A549 (cell line): ENCODE measurements around the gene ADCY10. TPM values are rescaled to one million over a fixed set of nuclear protein-coding genes. Genes with fewer than 3 reads are reported as not detected.

ENCODE experiments used
- ATAC-seq, 2 experiments: fragments of 200-7000 bp in 1 of 2; fragments of >200 bp in 1 of 2; cut with Nextera tagmentation in 1 of 2; cut with Tn5 transposase in 1 of 2; 3 replicates each; pipeline versions ENCODE4 v1.8.0 to v1.9.1; 2018 to 2020; ENCODE audit warnings: mild to moderate bottlenecking in 1 of 2, moderate library complexity in 1 of 2
- CTCF ChIA-PET: fragments of 300-600 bp; sonication (Branson Sonifier 250); formaldehyde crosslinking; extraction: SDS; loops from one replicate; lab custom pipeline; 2021; ENCODE audit warnings: antibody characterized with exemption, inconsistent platforms; lab: Yijun Ruan, JAX
- POLR2A ChIA-PET: fragments of 350-600 bp; formaldehyde crosslinking; extraction: SDS; loops from one replicate; lab custom pipeline; 2021; ENCODE audit warnings: antibody characterized with exemption, inconsistent platforms; lab: Yijun Ruan, JAX
- DNase-seq, 2 experiments: peaks; one replicate each; pipeline versions ENCODE4 v3.0.0 to v3.0.0-alpha.2; 2011 to 2016; ENCODE audit warnings: low read depth in 1 of 2, low spot score in 1 of 2
- FAIRE-seq: peaks from 2 replicates; lab custom pipeline; 2011; peaks lifted over from hg19 to GRCh38; lab: Jason Lieb, UNC
- H3K27ac ChIP-seq, 2 experiments: fragments of >200 bp; sonication (Bioruptor Twin); formaldehyde crosslinking; 3 replicates each; pipeline ENCODE4 v1.5.1; 2016 to 2017
- H3K4me1 ChIP-seq: fragments of >200 bp; sonication (Bioruptor Twin); formaldehyde crosslinking; 3 replicates; pipeline ENCODE4 v1.6.1; 2016
- H3K4me2 ChIP-seq: fragments of >200 bp; sonication (Bioruptor Twin); formaldehyde crosslinking; 3 replicates; pipeline ENCODE4 v1.6.1; 2016
- H3K4me3 ChIP-seq: fragments of >200 bp; sonication (Bioruptor Twin); formaldehyde crosslinking; 3 replicates; pipeline ENCODE4 v1.5.1; 2016
- H3K9me3 ChIP-seq: fragments of >200 bp; sonication (Bioruptor Twin); formaldehyde crosslinking; 3 replicates; pipeline ENCODE4 v1.6.1; 2016
- ATOH8 ChIP-seq: fragments of 250-450 bp; sonication (Bioruptor Pico); IDR thresholded peaks from 2 replicates; pipeline ENCODE4 v1.5.0; 2020; ENCODE audit warnings: low read depth, mild to moderate bottlenecking, moderate library complexity
- BHLHE40 ChIP-seq: IDR thresholded peaks from 2 replicates; pipeline ENCODE4 v1.6.1; 2012; ENCODE audit warnings: low read depth, low read length, inconsistent platforms
- CBX8 ChIP-seq: fragments of 200-600 bp; sonication (generic); IDR thresholded peaks from 2 replicates; pipeline ENCODE4 v1.6.1; 2016
- CEBPB ChIP-seq, 2 experiments: fragments of >200 bp in 1 of 2; sonication (Bioruptor Twin) in 1 of 2; formaldehyde crosslinking in 1 of 2; IDR thresholded peaks; 2 replicates each; pipeline ENCODE4 v1.6.1; 2012 to 2016
- CHD2 ChIP-seq: fragments of 150-350 bp; IDR thresholded peaks from 2 replicates; pipeline ENCODE4 v1.6.1; 2014; ENCODE audit warnings: low read length; ENCODE audit not compliant: partially characterized antibody
- EHF ChIP-seq: fragments of 250-450 bp; sonication (Bioruptor Pico); IDR thresholded peaks from 2 replicates; pipeline ENCODE4 v1.5.0; 2020; ENCODE audit warnings: mild to moderate bottlenecking
- FOSB ChIP-seq: fragments of 250-450 bp; sonication (Bioruptor Pico); IDR thresholded peaks from 2 replicates; pipeline ENCODE4 v1.5.0; 2020; ENCODE audit warnings: mild to moderate bottlenecking, moderate library complexity
- FOSL2 ChIP-seq, 2 experiments: fragments of 450-650 bp in 1 of 2; fragments of >200 bp in 1 of 2; sonication (Bioruptor Twin) in 1 of 2; formaldehyde crosslinking; IDR thresholded peaks; 2 replicates each; pipeline versions ENCODE4 v1.5.0 to v1.6.1; 2016 to 2020; ENCODE audit warnings: mild to moderate bottlenecking in 1 of 2, moderate library complexity in 1 of 2
- GATA3 ChIP-seq: IDR thresholded peaks from 2 replicates; pipeline ENCODE4 v1.6.1; 2012; ENCODE audit warnings: borderline replicate concordance
- HES2 ChIP-seq: fragments of >200 bp; sonication (Bioruptor Twin); formaldehyde crosslinking; IDR thresholded peaks from 2 replicates; pipeline ENCODE4 v1.6.1; 2016
- HEYL ChIP-seq: fragments of 250-450 bp; sonication (Bioruptor Pico); IDR thresholded peaks from 2 replicates; pipeline ENCODE4 v1.8.0; 2021; ENCODE audit warnings: mild to moderate bottlenecking, moderate library complexity
- HMGXB4 ChIP-seq: fragments of 250-450 bp; sonication (Bioruptor Pico); IDR thresholded peaks from 2 replicates; pipeline ENCODE4 v1.5.0; 2021; ENCODE audit warnings: mild to moderate bottlenecking, moderate library complexity, borderline replicate concordance
- HOXB13 ChIP-seq: fragments of 250-450 bp; sonication (Bioruptor Pico); IDR thresholded peaks from 2 replicates; pipeline ENCODE4 v1.5.0; 2020; ENCODE audit warnings: low read depth, mild to moderate bottlenecking, moderate library complexity
- JUNB ChIP-seq: fragments of >200 bp; sonication (Bioruptor Twin); formaldehyde crosslinking; IDR thresholded peaks from 2 replicates; pipeline ENCODE4 v1.6.1; 2016
- KDM1A ChIP-seq: fragments of 200-600 bp; sonication (generic); IDR thresholded peaks from 2 replicates; pipeline ENCODE4 v1.6.1; 2016; ENCODE audit warnings: low read depth, mild to moderate bottlenecking
- MAFK ChIP-seq: fragments of 450-650 bp; IDR thresholded peaks from 2 replicates; pipeline ENCODE4 v1.6.1; 2014; ENCODE audit not compliant: partially characterized antibody
- POLR2AphosphoS2 ChIP-seq: conservative IDR thresholded peaks from 2 replicates; pipeline ENCODE4 v1.6.1; 2012; ENCODE audit warnings: low read length, improper control_type of control experiment, inconsistent platforms
- RAD21 ChIP-seq, 2 experiments: fragments of >200 bp in 1 of 2; sonication (Bioruptor Twin) in 1 of 2; formaldehyde crosslinking in 1 of 2; IDR thresholded peaks in 1 of 2; conservative IDR thresholded peaks in 1 of 2; 2 replicates in 1 of 2; 3 replicates in 1 of 2; pipeline ENCODE4 v1.6.1; 2012 to 2018; ENCODE audit warnings: inconsistent platforms in 1 of 2
- RCOR1 ChIP-seq: fragments of 150-350 bp; IDR thresholded peaks from 2 replicates; pipeline ENCODE4 v1.6.1; 2014; ENCODE audit warnings: antibody characterized with exemption, low read length, low read depth
- REST ChIP-seq: fragments of 200-600 bp; sonication (generic); IDR thresholded peaks from 2 replicates; pipeline ENCODE4 v1.6.1; 2016; ENCODE audit warnings: antibody characterized with exemption, mild to moderate bottlenecking, moderate library complexity
- RFX5 ChIP-seq: fragments of 450-650 bp; IDR thresholded peaks from 2 replicates; pipeline ENCODE4 v1.7.1; 2014; ENCODE audit warnings: antibody characterized with exemption, mild to moderate bottlenecking, moderate library complexity
- SMC3 ChIP-seq: fragments of >200 bp; sonication (Bioruptor Twin); formaldehyde crosslinking; IDR thresholded peaks from 3 replicates; pipeline ENCODE4 v1.6.1; 2018; ENCODE audit warnings: inconsistent platforms
- TP53 ChIP-seq: fragments of 250-450 bp; sonication (Bioruptor Pico); IDR thresholded peaks from 2 replicates; pipeline ENCODE4 v1.5.0; 2021; ENCODE audit warnings: mild to moderate bottlenecking, moderate library complexity
- ZFP36 ChIP-seq: fragments of 450-650 bp; IDR thresholded peaks from 2 replicates; pipeline ENCODE4 v1.6.1; 2014; ENCODE audit warnings: borderline replicate concordance; ENCODE audit not compliant: partially characterized antibody
- WGBS: methylation state at CpG from one replicate; pipeline ENCODE4 v1.1.6; 2017; ENCODE audit errors: missing lambda C conversion rate; 5-methylcytosine and 5-hydroxymethylcytosine counted together
- polyA plus RNA-seq, 4 experiments: library from polyadenylated mRNA; depleted of rRNA in 3 of 4; stranded (reverse); fragments of >200 nt; fragmentation: RNase III in 1 of 4; extraction: RNeasy Plus Mini Kit Qiagen cat#74134 plus additional on column Dnase treatment in 1 of 4; gene quantifications; 2 replicates in 3 of 4; 3 replicates in 1 of 4; pipeline ENCODE4 v1.2.3, GENCODE V29; 2011 to 2017

ADCY10 gene
- polyA plus RNA-seq, 2 of the 4 experiments (the other 2 are of a cell fraction): 0.03 to 0.18 TPM

GRCh38 chr1:167928457-167928852 lies 14.5 kb upstream of the ADCY10 start:
- peak overlapping the region; percentile 78 to 86 for H3K27ac ChIP-seq
- ATAC-seq (peak in 1 of 2 experiments; percentile 30; a peak in 3 of 6 replicates), DNase-seq (no peak), FAIRE-seq (no peak)
- H3K4me3 ChIP-seq: peak overlapping the region; percentile 35
- WGBS: 16% methylated on average over 2 of the region's 2 CpGs
- peak overlapping the region; percentile 79 for H3K4me2 ChIP-seq
- H3K4me1 ChIP-seq: peaks cover 53% of the 10 kb centered on the region
- CTCF ChIA-PET: interaction anchor here (0.6 to 3.4 kb wide), 4 partner anchors 11 to 325 kb away, joined by 3 to 8 read pairs (median 6); no protein-coding TSS in a partner anchor
- POLR2A ChIA-PET: interaction anchor here (0.7 to 3.1 kb wide), 5 partner anchors 8 to 215 kb away, joined by 3 to 32 read pairs (median 4); partner anchors contain the start of genes DCAF6 and MPC2
- H3K9me3 ChIP-seq: no peaks in the 10 kb centered on the region
- TF ChIP-seq ZFP36 (no peak), FOSL2 (IDR thresholded peaks at IDR 0.05) (no peak), FOSL2 (CRISPR knock-in tag; IDR thresholded peaks at IDR 0.05) (no peak), HOXB13 (CRISPR knock-in tag) (no peak), TP53 (CRISPR knock-in tag) (no peak), HEYL (no peak), RFX5 (no peak), ATOH8 (CRISPR knock-in tag) (no peak), RAD21 (conservative IDR thresholded peaks at IDR 0.05 in 1 of 2, IDR thresholded peaks at IDR 0.05 in 1 of 2) (no peak), MAFK (peak; percentile 57)

- POLR2A ChIA-PET: interaction anchor here (1.1 to 3.1 kb wide), 4 partner anchors 9 to 213 kb away, joined by 4 to 32 read pairs (median 4); partner anchors contain the start of genes DCAF6, MPC2 and MPZL1
- Histone ChIP-seq H3K4me2 (peak overlapping the region; percentile 79), H3K9me3 (no peaks in the 10 kb centered on the region), H3K4me1 (peaks cover 57% of the 10 kb centered on the region), H3K4me3 (peak overlapping the region; percentile 35; the same call in 2 of the 3 replicates), H3K27ac (peak overlapping the region; percentile 78 to 86)
- CTCF ChIA-PET: interaction anchor here (0.6 to 3.4 kb wide), 8 partner anchors 9 to 270 kb away, joined by 3 to 8 read pairs (median 3); no protein-coding TSS in a partner anchor
- WGBS: 20% methylated on average over 4 of the region's 4 CpGs
- no peak for FAIRE-seq
- ATAC-seq: peak; percentile 40 to 54; a peak in 5 of 6 replicates
- DNase-seq: peak in 1 of 2 experiments; percentile 29
- TF ChIP-seq GATA3 (peak; percentile 14; the same call in 1 of the 2 replicates), HES2 (no peak)
Observed at GRCh38 chr1:167927046-167927754, 13.3 kb upstream of the ADCY10 start.

GRCh38 chr1:167926486-167926997 lies 12.6 kb upstream of the ADCY10 start:
- POLR2A ChIA-PET: interaction anchor here (1.1 to 3.1 kb wide), 2 partner anchors 10 to 205 kb away, joined by 4 to 32 read pairs; partner anchors contain the start of genes DCAF6, MPC2 and MPZL1
- peak overlapping the region; percentile 15; the same call in 1 of the 3 replicates for H3K4me3 ChIP-seq
- H3K4me1 ChIP-seq: peaks cover 63% of the 10 kb centered on the region
- H3K9me3 ChIP-seq: no peaks in the 10 kb centered on the region
- peak overlapping the region; percentile 79 for H3K4me2 ChIP-seq
- WGBS: 0% methylated on average over 6 of the region's 6 CpGs
- CTCF ChIA-PET: interaction anchor here (0.6 to 3.4 kb wide), 7 partner anchors 11 to 269 kb away, joined by 3 to 8 read pairs (median 3); no protein-coding TSS in a partner anchor
- H3K27ac ChIP-seq: peak overlapping the region; percentile 78 to 86
- peak; percentile 49 for FAIRE-seq
- DNase-seq: peak; percentile 66 to 88
- peak; percentile 93 to 97 for ATAC-seq
- no peak for TF ChIP-seq FOSB (CRISPR knock-in tag)
- TF ChIP-seq ZFP36: no peak
- peak in 1 of 2 experiments; percentile 77; a peak in 2 of 4 replicates for TF ChIP-seq CEBPB (IDR thresholded peaks at IDR 0.05)
- TF ChIP-seq EHF (CRISPR knock-in tag): no peak
- peak; percentile 79 for TF ChIP-seq SMC3
- TF ChIP-seq HEYL: no peak
- no peak for TF ChIP-seq JUNB
- TF ChIP-seq CBX8: no peak
- TF ChIP-seq POLR2AphosphoS2: no peak
- TF ChIP-seq CHD2: no peak
- TF ChIP-seq REST: no peak
- no peak for TF ChIP-seq KDM1A
- TF ChIP-seq MAFK: peak; percentile 91
- no peak for TF ChIP-seq HMGXB4 (CRISPR knock-in tag)
- no peak for TF ChIP-seq BHLHE40
- TF ChIP-seq RCOR1: no peak
